Activated CD8-positive, alpha-beta memory T cell treated with anti-CD3 and anti-CD28 coated beads, Interleukin-2, amount 10 ng/mL, durations not matched to agents 7 days and 5 days (primary cell): ENCODE measurements around the gene KIF3A. TPM values are rescaled to one million over a fixed set of nuclear protein-coding genes. Genes with fewer than 3 reads are reported as not detected.

Source experiments
- ATAC-seq: fragments of 150-1000 bp; cut with Tn5 transposase; one replicate; pipeline ENCODE4 v1.10.0; 2021; ENCODE audit warnings: moderate library complexity
- CTCF ChIA-PET: fragments of 350-600 bp; sonication (Branson Sonifier 250); formaldehyde crosslinking; loops from one replicate; lab custom pipeline; 2021; ENCODE audit warnings: antibody characterized with exemption; lab: Charles Lee
- DNase-seq: peaks from one replicate; pipeline ENCODE4 v3.0.0-alpha.2; 2020
- H3K27ac Mint-ChIP-seq: one replicate; pipeline ENCODE4 v1.8.0; 2021; ENCODE audit warnings: mild to moderate bottlenecking, mixed read lengths
- H3K27me3 Mint-ChIP-seq: one replicate; pipeline ENCODE4 v1.8.0; 2021; ENCODE audit warnings: mixed read lengths
- H3K36me3 Mint-ChIP-seq: one replicate; pipeline ENCODE4 v1.8.0; 2021; ENCODE audit warnings: mild to moderate bottlenecking, mixed read lengths
- H3K4me1 Mint-ChIP-seq: one replicate; pipeline ENCODE4 v1.8.0; 2021; ENCODE audit warnings: mixed read lengths
- H3K4me3 Mint-ChIP-seq: one replicate; pipeline ENCODE4 v1.8.0; 2021; ENCODE audit warnings: mild to moderate bottlenecking, moderate library complexity, mixed read lengths
- H3K9me3 Mint-ChIP-seq: one replicate; pipeline ENCODE4 v1.8.0; 2022; ENCODE audit warnings: low read depth, mixed read lengths
- total RNA-seq, 2 experiments: library from RNA; stranded (reverse); gene quantifications; one replicate each; pipeline ENCODE4 v1.2.3, GENCODE V29; 2021

The KIF3A gene
- total RNA-seq, result 10 to 100 TPM; 18.2 to 38.8 TPM

GRCh38 chr5:132736853-132737833, at the start of gene KIF3A:
KIF3A (minus strand) TSS chr5:132737546; CDS start chr5:132737419, 127 bp downstream.
- peaks cover 12% of the 10 kb centered on the region for H3K36me3 Mint-ChIP-seq
- ATAC-seq (peak; percentile 93), DNase-seq (peak; percentile 99)
- peaks cover 47% of the 10 kb centered on the region for H3K4me1 Mint-ChIP-seq
- no peaks in the 10 kb centered on the region for H3K9me3 Mint-ChIP-seq
- CTCF ChIA-PET, result interaction anchor here (0.7 to 3.0 kb wide), 19 partner anchors 9 to 239 kb away, joined by 3 to 31 read pairs (median 4); partner anchors contain the start of genes CCNI2, RAD50 and SEPTIN8
- H3K4me3 Mint-ChIP-seq, result peak within 1 kb of the TSS; percentile 81
- H3K27me3 Mint-ChIP-seq, result peaks cover 5% of the 10 kb centered on the region
- H3K27ac Mint-ChIP-seq, result peak within 1 kb of the TSS; percentile 81

- CTCF ChIA-PET, result interaction anchor here (0.5 to 1.3 kb wide), 3 partner anchors 10 to 129 kb away, joined by 3 to 4 read pairs (median 3); partner anchors contain the start of gene CCNI2
- DNase-seq, result no peak
- no peaks in the 10 kb centered on the region for H3K4me1 Mint-ChIP-seq
These were observed 49.7 kb upstream of the KIF3A start for GRCh38 chr5:132787076-132787475.

GRCh38 chr5:132785864-132786263, 48.5 kb upstream of the KIF3A start:
- ATAC-seq, result no peak
- CTCF ChIA-PET, result interaction anchor here (1.2 to 1.8 kb wide), 2 partner anchors 21 to 22 kb away, joined by 3 to 6 read pairs; no protein-coding TSS in a partner anchor
- H3K4me3 Mint-ChIP-seq, result no peak overlapping the region
- no peaks in the 10 kb centered on the region for H3K9me3 Mint-ChIP-seq
- peaks cover 22% of the 10 kb centered on the region for H3K27me3 Mint-ChIP-seq
- H3K36me3 Mint-ChIP-seq, result no peaks in the 10 kb centered on the region
- H3K27ac Mint-ChIP-seq, result no peak overlapping the region
- H3K4me1 Mint-ChIP-seq, result peaks cover under 1% of the 10 kb centered on the region
- DNase-seq, result peak; percentile 34

More at GRCh38 chr5:132787076-132787475, 49.7 kb upstream of the KIF3A start:
- no peaks in the 10 kb centered on the region for H3K36me3 Mint-ChIP-seq
- H3K4me3 Mint-ChIP-seq, result no peak overlapping the region
- no peak overlapping the region for H3K27ac Mint-ChIP-seq
- no peaks in the 10 kb centered on the region for H3K9me3 Mint-ChIP-seq
- no peak for ATAC-seq
- H3K27me3 Mint-ChIP-seq, result peaks cover 10% of the 10 kb centered on the region

- CTCF ChIA-PET, result interaction anchor here (1.2 to 1.8 kb wide), 2 partner anchors 21 to 22 kb away, joined by 3 to 6 read pairs; no protein-coding TSS in a partner anchor
- DNase-seq, result no peak
- no peak overlapping the region for H3K4me3 Mint-ChIP-seq
- ATAC-seq, result no peak
- no peaks in the 10 kb centered on the region for H3K9me3 Mint-ChIP-seq
- peaks cover 3% of the 10 kb centered on the region for H3K4me1 Mint-ChIP-seq
- peaks cover 24% of the 10 kb centered on the region for H3K27me3 Mint-ChIP-seq
- no peak overlapping the region for H3K27ac Mint-ChIP-seq
- H3K36me3 Mint-ChIP-seq, result no peaks in the 10 kb centered on the region
These were observed 48.0 kb upstream of the KIF3A start for GRCh38 chr5:132785365-132785764.

- Mint-ChIP-seq H3K4me1 (peaks cover 18% of the 10 kb centered on the region), H3K27ac (no peak overlapping the region), H3K4me3 (no peak overlapping the region), H3K27me3 (peaks cover 33% of the 10 kb centered on the region), H3K9me3 (no peaks in the 10 kb centered on the region), H3K36me3 (no peaks in the 10 kb centered on the region)
- DNase-seq (no peak), ATAC-seq (no peak)
- CTCF ChIA-PET, result interaction anchor here (0.7 to 1.3 kb wide), 2 partner anchors 8 to 35 kb away, joined by 3 read pairs; no protein-coding TSS in a partner anchor
These were observed 44.8 kb upstream of the KIF3A start for GRCh38 chr5:132782101-132782500.

- no peaks in the 10 kb centered on the region for H3K9me3 Mint-ChIP-seq
- peaks cover 20% of the 10 kb centered on the region for H3K4me1 Mint-ChIP-seq
- DNase-seq (no peak), ATAC-seq (no peak)
- no peak overlapping the region for H3K27ac Mint-ChIP-seq
- H3K27me3 Mint-ChIP-seq, result peaks cover 32% of the 10 kb centered on the region
- CTCF ChIA-PET, result interaction anchor here (0.9 to 1.3 kb wide), 2 partner anchors 33 to 37 kb away, joined by 3 read pairs; partner anchors contain the start of gene SOWAHA
- H3K36me3 Mint-ChIP-seq, result no peaks in the 10 kb centered on the region
- H3K4me3 Mint-ChIP-seq, result no peak overlapping the region
These were observed 43.7 kb upstream of the KIF3A start for GRCh38 chr5:132781029-132781428.

GRCh38 chr5:132780577-132780976, 43.2 kb upstream of the KIF3A start:
- Mint-ChIP-seq H3K27ac (no peak overlapping the region), H3K36me3 (no peaks in the 10 kb centered on the region), H3K4me3 (no peak overlapping the region), H3K27me3 (peaks cover 32% of the 10 kb centered on the region), H3K9me3 (no peaks in the 10 kb centered on the region), H3K4me1 (peaks cover 23% of the 10 kb centered on the region)
- CTCF ChIA-PET, result interaction anchor here (0.9 kb wide), 1 partner anchor 39 kb away, joined by 3 read pairs; no protein-coding TSS in a partner anchor
- ATAC-seq, result no peak
- DNase-seq, result no peak

GRCh38 chr5:132779961-132780360, 42.6 kb upstream of the KIF3A start:
- no peak overlapping the region for H3K27ac Mint-ChIP-seq
- no peak overlapping the region for H3K4me3 Mint-ChIP-seq
- H3K4me1 Mint-ChIP-seq, result peaks cover 26% of the 10 kb centered on the region
- CTCF ChIA-PET, result interaction anchor here (0.9 kb wide), 1 partner anchor 40 kb away, joined by 3 read pairs; no protein-coding TSS in a partner anchor
- no peaks in the 10 kb centered on the region for H3K36me3 Mint-ChIP-seq
- H3K27me3 Mint-ChIP-seq, result peaks cover 32% of the 10 kb centered on the region
- no peaks in the 10 kb centered on the region for H3K9me3 Mint-ChIP-seq
- ATAC-seq (no peak), DNase-seq (no peak)

GRCh38 chr5:132778856-132779255, 41.5 kb upstream of the KIF3A start:
- no peak overlapping the region for H3K27ac Mint-ChIP-seq
- H3K27me3 Mint-ChIP-seq, result peaks cover 32% of the 10 kb centered on the region
- H3K4me1 Mint-ChIP-seq, result peaks cover 26% of the 10 kb centered on the region
- no peak for DNase-seq
- H3K4me3 Mint-ChIP-seq, result peak overlapping the region; percentile 7
- no peak for ATAC-seq
- CTCF ChIA-PET, result interaction anchor here (1.5 to 1.7 kb wide), 2 partner anchors 20 to 39 kb away, joined by 3 to 4 read pairs; no protein-coding TSS in a partner anchor
- H3K9me3 Mint-ChIP-seq, result no peaks in the 10 kb centered on the region
- H3K36me3 Mint-ChIP-seq, result no peaks in the 10 kb centered on the region

- H3K4me3 Mint-ChIP-seq, result peak overlapping the region; percentile 72
- H3K4me1 Mint-ChIP-seq, result peaks cover 26% of the 10 kb centered on the region
- CTCF ChIA-PET, result interaction anchor here (1.1 to 1.7 kb wide), 4 partner anchors 20 to 251 kb away, joined by 3 to 8 read pairs (median 4); no protein-coding TSS in a partner anchor
- peak overlapping the region; percentile 54 for H3K27ac Mint-ChIP-seq
- H3K9me3 Mint-ChIP-seq, result no peaks in the 10 kb centered on the region
- ATAC-seq (no peak), DNase-seq (no peak)
- no peaks in the 10 kb centered on the region for H3K36me3 Mint-ChIP-seq
- H3K27me3 Mint-ChIP-seq, result peaks cover 32% of the 10 kb centered on the region
These were observed 40.8 kb upstream of the KIF3A start for GRCh38 chr5:132778129-132778528.

GRCh38 chr5:132777209-132778069, 40.1 kb upstream of the KIF3A start, which contains the start of gene SEPTIN8:
SEPTIN8 (minus strand) TSS chr5:132777239; CDS start chr5:132777137, 102 bp downstream.
- H3K4me3 Mint-ChIP-seq, result peak within 1 kb of the TSS; percentile 72
- peak; percentile 80 for ATAC-seq
- no peaks in the 10 kb centered on the region for H3K36me3 Mint-ChIP-seq
- peak; percentile 59 for DNase-seq
- H3K4me1 Mint-ChIP-seq, result peaks cover 26% of the 10 kb centered on the region
- CTCF ChIA-PET, result interaction anchor here (0.9 to 1.7 kb wide), 5 partner anchors 21 to 251 kb away, joined by 3 to 8 read pairs (median 3); partner anchors contain the start of gene KIF3A
- no peaks in the 10 kb centered on the region for H3K9me3 Mint-ChIP-seq
- H3K27me3 Mint-ChIP-seq, result peaks cover 32% of the 10 kb centered on the region
- peak within 1 kb of the TSS; percentile 54 for H3K27ac Mint-ChIP-seq

GRCh38 chr5:132776938-132777208, 39.5 kb upstream of the KIF3A start:
- Mint-ChIP-seq H3K4me3 (no peak overlapping the region), H3K4me1 (peaks cover 26% of the 10 kb centered on the region), H3K27me3 (peaks cover 27% of the 10 kb centered on the region), H3K27ac (no peak overlapping the region), H3K9me3 (no peaks in the 10 kb centered on the region), H3K36me3 (no peaks in the 10 kb centered on the region)
- DNase-seq (no peak), ATAC-seq (no peak)
- CTCF ChIA-PET, result interaction anchor here (0.9 to 1.7 kb wide), 5 partner anchors 29 to 250 kb away, joined by 3 to 8 read pairs (median 3); partner anchors contain the start of genes CCNI2 and KIF3A
